GM12801 (cell line): ENCODE results near the gene RPS6KA2.

Experiments
- CTCF ChIP-seq: IDR thresholded peaks from one replicate; pipeline ENCODE4 v1.5.1; 2011; ENCODE audit warnings: control low read depth; ENCODE audit not compliant: insufficient read length; ENCODE audit errors: extremely low read depth

RPS6KA2 gene

GRCh38 chr6:166599205-166599604 is 27.8 kb downstream of the RPS6KA2 start:
- no peak for TF ChIP-seq CTCF

- TF ChIP-seq CTCF = no peak
Measured at GRCh38 chr6:166598441-166599138, 28.5 kb downstream of the RPS6KA2 start.

- TF ChIP-seq CTCF = no peak
Measured at GRCh38 chr6:166597711-166598440, 29.2 kb downstream of the RPS6KA2 start.

- no peak for TF ChIP-seq CTCF
Measured at GRCh38 chr6:166596776-166597507, 30.1 kb downstream of the RPS6KA2 start.

GRCh38 chr6:166595949-166596348 is 31.1 kb downstream of the RPS6KA2 start:
- TF ChIP-seq CTCF = no peak

- no peak for TF ChIP-seq CTCF
Measured at GRCh38 chr6:166595061-166595780, 31.8 kb downstream of the RPS6KA2 start.

GRCh38 chr6:166592821-166593220 is 34.2 kb downstream of the RPS6KA2 start:
- TF ChIP-seq CTCF = no peak
